H1 (cell line): ENCODE measurements around the gene LUZP1. TPM values are rescaled to one million over a fixed set of nuclear protein-coding genes. Genes with fewer than 3 reads are reported as not detected.

Source experiments
- CTCF ChIA-PET: fragments of 300-600 bp; sonication (Branson Sonifier 250); formaldehyde crosslinking; loops from one replicate; lab custom pipeline; 2021; ENCODE audit not compliant: partially characterized antibody; lab: Charles Lee
- POLR2A ChIA-PET: fragments of 300-600 bp; sonication (Branson Sonifier 250); formaldehyde crosslinking; loops from one replicate; lab custom pipeline; 2021; ENCODE audit warnings: inconsistent platforms; ENCODE audit not compliant: partially characterized antibody; lab: Charles Lee
- DNase-seq, 2 experiments: peaks; one replicate each; pipeline versions ENCODE4 v3.0.0 to v3.0.0-alpha.2; 2010 to 2022; ENCODE audit warnings: low spot score in 2 of 2, low read depth in 1 of 2, mixed read lengths in 1 of 2
- FAIRE-seq: peaks from 2 replicates; lab custom pipeline; 2011; peaks lifted over from hg19 to GRCh38; lab: Jason Lieb, UNC
- H2AFZ ChIP-seq: 2 replicates; pipeline ENCODE4 v1.8.1; 2012; ENCODE audit warnings: low read length, inconsistent platforms
- H2AK5ac ChIP-seq: 2 replicates; pipeline ENCODE4 v1.6.1; 2013; ENCODE audit warnings: low read depth, low read length
- H2BK120ac ChIP-seq: replicated peaks from 2 replicates; pipeline ENCODE3; 2013; ENCODE audit warnings: low read depth, low read length, inconsistent platforms
- H2BK12ac ChIP-seq: 2 replicates; pipeline ENCODE4 v1.6.1; 2013; ENCODE audit warnings: low read depth, low read length
- H2BK15ac ChIP-seq: 2 replicates; pipeline ENCODE4 v1.6.1; 2013; ENCODE audit warnings: low read length
- H2BK20ac ChIP-seq: 2 replicates; pipeline ENCODE4 v1.6.1; 2013; ENCODE audit warnings: low read length
- H2BK5ac ChIP-seq: 2 replicates; pipeline ENCODE4 v1.6.1; 2013; ENCODE audit warnings: low read depth, low read length
- H3K14ac ChIP-seq: 2 replicates; pipeline ENCODE4 v1.6.1; 2013; ENCODE audit warnings: inconsistent platforms; ENCODE audit not compliant: insufficient read length
- H3K18ac ChIP-seq: 2 replicates; pipeline ENCODE4 v1.6.1; 2013; ENCODE audit warnings: low read length; ENCODE audit errors: extremely low read depth
- H3K23ac ChIP-seq: 2 replicates; pipeline ENCODE4 v1.6.1; 2013; ENCODE audit warnings: inconsistent platforms; ENCODE audit not compliant: insufficient read length
- H3K23me2 ChIP-seq: 2 replicates; pipeline ENCODE4 v1.6.1; 2013; ENCODE audit warnings: low read depth, low read length
- H3K27ac ChIP-seq: 2 replicates; pipeline ENCODE4 v1.6.1; 2011; ENCODE audit warnings: low read depth, low read length, inconsistent platforms
- H3K27me3 ChIP-seq, 4 experiments: replicated peaks in 1 of 4; 1 replicate in 1 of 4; 2 replicates in 3 of 4; pipeline versions ENCODE4 v1.6.1 to v1.8.1; 2011 to 2013; ENCODE audit warnings: low read length in 3 of 4, mild to moderate bottlenecking in 3 of 4, inconsistent platforms in 2 of 4, mixed read lengths in 2 of 4, moderate library complexity in 1 of 4; ENCODE audit not compliant: control insufficient read depth in 3 of 4, insufficient read depth in 3 of 4; ENCODE audit errors: extremely low read depth in 1 of 4
- H3K36me3 ChIP-seq, 4 experiments: 2 replicates each; pipeline versions ENCODE4 v1.6.1 to v1.8.1; 2011 to 2013; ENCODE audit warnings: mild to moderate bottlenecking in 4 of 4, low read length in 3 of 4, moderate library complexity in 2 of 4, control low read depth in 1 of 4, inconsistent platforms in 1 of 4; ENCODE audit not compliant: insufficient read depth in 4 of 4, control insufficient read depth in 2 of 4
- H3K4ac ChIP-seq: replicated peaks from 2 replicates; pipeline ENCODE3; 2013; ENCODE audit warnings: low read length, low read depth, mixed read lengths, inconsistent platforms; ENCODE audit not compliant: insufficient read length
- H3K4me1 ChIP-seq, 4 experiments: replicated peaks in 1 of 4; 1 replicate in 1 of 4; 2 replicates in 3 of 4; pipeline versions ENCODE4 v1.6.1 to v1.8.1; 2011 to 2013; ENCODE audit warnings: low read length in 3 of 4, inconsistent platforms in 2 of 4, mixed read lengths in 1 of 4; ENCODE audit not compliant: insufficient read depth in 4 of 4, control insufficient read depth in 3 of 4
- H3K4me2 ChIP-seq, 2 experiments: 2 replicates each; pipeline versions ENCODE4 v1.6.1 to v1.8.1; 2011 to 2013; ENCODE audit warnings: low read depth in 2 of 2, low read length in 2 of 2, control low read depth in 1 of 2, inconsistent platforms in 1 of 2, mild to moderate bottlenecking in 1 of 2; ENCODE audit not compliant: insufficient read depth in 1 of 2
- H3K4me3 ChIP-seq, 4 experiments: fragments of 200-600, 300-600 bp in 1 of 4; sonication (generic), shearing (Covaris generic), sonication (Bioruptor Twin) in 1 of 4; 2 replicates each; pipeline versions ENCODE4 v1.5.1 to v1.8.1; 2011 to 2016; ENCODE audit warnings: low read length in 4 of 4, low read depth in 3 of 4, control low read depth in 2 of 4, inconsistent platforms in 2 of 4, mild to moderate bottlenecking in 2 of 4, mixed read lengths in 1 of 4, moderate library complexity in 1 of 4; ENCODE audit not compliant: insufficient read depth in 2 of 4; ENCODE audit errors: extremely low read depth in 1 of 4
- H3K56ac ChIP-seq: replicated peaks from 2 replicates; pipeline ENCODE3; 2013; ENCODE audit warnings: low read depth, mild to moderate bottlenecking, mixed read lengths, low read length, inconsistent platforms; ENCODE audit not compliant: insufficient read length
- H3K79me1 ChIP-seq: 2 replicates; pipeline ENCODE4 v1.6.1; 2013; ENCODE audit warnings: low read depth, low read length, control low read depth
- H3K79me2 ChIP-seq, 2 experiments: 2 replicates each; pipeline versions ENCODE4 v1.6.1 to v1.8.1; 2012 to 2013; ENCODE audit warnings: low read length in 2 of 2, mild to moderate bottlenecking in 2 of 2, inconsistent platforms in 1 of 2; ENCODE audit not compliant: insufficient read depth in 2 of 2, control insufficient read depth in 1 of 2
- H3K9ac ChIP-seq, 4 experiments: replicated peaks in 1 of 4; 1 replicate in 1 of 4; 2 replicates in 3 of 4; pipeline versions ENCODE4 v1.6.1 to v1.8.1; 2011 to 2013; ENCODE audit warnings: low read depth in 3 of 4, low read length in 3 of 4, control low read depth in 2 of 4, mild to moderate bottlenecking in 2 of 4, moderate library complexity in 2 of 4, inconsistent platforms in 1 of 4; ENCODE audit errors: extremely low read depth in 1 of 4
- H3K9me3 ChIP-seq, 2 experiments: 2 replicates each; pipeline versions ENCODE4 v1.6.1 to v1.8.1; 2012 to 2013; ENCODE audit warnings: mild to moderate bottlenecking in 2 of 2, moderate library complexity in 2 of 2, control low read depth in 1 of 2, inconsistent platforms in 1 of 2, low read depth in 1 of 2, low read length in 1 of 2, mixed read lengths in 1 of 2; ENCODE audit not compliant: insufficient read depth in 2 of 2
- H4K20me1 ChIP-seq, 2 experiments: replicated peaks in 1 of 2; 2 replicates each; pipeline versions ENCODE3 to v1.8.1; 2011 to 2013; ENCODE audit warnings: inconsistent platforms in 2 of 2, low read length in 2 of 2, mild to moderate bottlenecking in 1 of 2; ENCODE audit not compliant: insufficient read depth in 2 of 2, control insufficient read depth in 1 of 2
- H4K5ac ChIP-seq: 2 replicates; pipeline ENCODE4 v1.6.1; 2013; ENCODE audit warnings: low read length, low read depth, mixed read lengths, inconsistent platforms; ENCODE audit not compliant: insufficient read length
- H4K8ac ChIP-seq: 2 replicates; pipeline ENCODE4 v1.8.0; 2013; ENCODE audit warnings: mild to moderate bottlenecking, moderate library complexity, low read length, inconsistent platforms; ENCODE audit not compliant: insufficient read depth; ENCODE audit errors: extremely low read depth
- H4K91ac ChIP-seq: replicated peaks from 2 replicates; pipeline ENCODE3; 2013; ENCODE audit warnings: low read length, mixed read lengths, inconsistent platforms; ENCODE audit not compliant: insufficient read length
- NANOG ChIP-seq: IDR thresholded peaks from 2 replicates; pipeline ENCODE4 v1.6.1; 2011; ENCODE audit warnings: low read length, low read depth, mild to moderate bottlenecking, inconsistent platforms; ENCODE audit not compliant: insufficient read depth, poor library complexity, severe bottlenecking
- POLR2A ChIP-seq, 2 experiments: IDR thresholded peaks; 1 replicate in 1 of 2; 2 replicates in 1 of 2; pipeline ENCODE4 v1.6.1; 2011; ENCODE audit warnings: low read depth in 2 of 2, low read length in 2 of 2, mild to moderate bottlenecking in 2 of 2; ENCODE audit errors: control extremely low read depth in 1 of 2
- POLR2AphosphoS5 ChIP-seq: IDR thresholded peaks from 2 replicates; pipeline ENCODE4 v1.6.1; 2011; ENCODE audit warnings: low read depth, low read length
- YY1 ChIP-seq: IDR thresholded peaks from 2 replicates; pipeline ENCODE4 v1.6.1; 2011; ENCODE audit warnings: low read depth, mild to moderate bottlenecking, low read length
- WGBS, 2 experiments: shearing (Covaris generic) in 1 of 2; methylation state at CpG; one replicate each; pipeline versions ENCODE4 v1.1.6 to v1.1.7; 2013 to 2015; ENCODE audit warnings: low lambda C conversion rate in 2 of 2, mixed read lengths in 2 of 2, inconsistent platforms in 1 of 2, low coverage in 1 of 2, missing lambda C conversion rate in 1 of 2; ENCODE audit not compliant: insufficient replicate concordance in 2 of 2, insufficient coverage in 1 of 2, insufficient read length in 1 of 2; ENCODE audit errors: extremely low coverage in 1 of 2, missing lambda C conversion rate in 1 of 2; 5-methylcytosine and 5-hydroxymethylcytosine counted together
- polyA plus RNA-seq, 7 experiments: library from polyadenylated mRNA; depleted of rRNA in 3 of 7; stranded (reverse) in 5 of 7; unstranded in 2 of 7; fragments of >200 nt in 5 of 7; fragments of 200-250 nt in 2 of 7; gene quantifications; 1 replicate in 5 of 7; 2 replicates in 1 of 7; 4 replicates in 1 of 7; pipeline versions ENCODE4 v1.2.1 to v1.2.3, GENCODE V29; 2011 to 2013; ENCODE audit warnings: missing spikeins in 2 of 7, mixed read lengths in 2 of 7
- total RNA-seq: library from RNA; stranded (reverse); fragmentation: NEBNext Ultra II Directional; extraction: Animal tissue kit (Norgen Biotek cat#: 25700); gene quantifications from 2 replicates; pipeline ENCODE4 v1.2.1, GENCODE V29; 2021

LUZP1 gene
- total and polyA plus RNA-seq, 2 of the 8 experiments (the other 6 are each of a cell fraction or from before 2014, with no cell fraction given), result 14.0 to 60.5 TPM

DNA sequence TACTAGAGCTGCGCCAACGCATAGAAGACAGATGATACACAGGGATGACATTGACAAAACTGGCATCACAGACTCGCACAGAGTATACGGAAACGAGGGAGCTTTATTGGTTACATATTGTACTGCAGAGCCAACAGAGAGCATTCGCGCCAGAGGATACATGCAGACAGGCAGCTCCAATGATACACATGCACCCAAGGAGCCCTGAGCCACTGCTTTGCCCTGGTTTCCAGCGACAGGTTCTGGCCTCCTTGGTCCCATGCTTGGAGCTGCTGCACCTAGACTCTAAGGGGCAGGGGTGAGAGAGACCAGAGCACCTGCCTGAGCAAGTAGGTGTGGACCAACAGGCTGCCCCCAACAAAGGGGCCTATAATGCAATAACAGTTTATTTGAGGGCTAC lies 83.8 kb downstream of the LUZP1 start:
- Histone ChIP-seq H2AFZ (no peak overlapping the region), H3K4ac (no peak overlapping the region), H3K18ac (no peak overlapping the region), H3K23ac (no peak overlapping the region), H3K27me3 (no peaks in the 10 kb centered on the region), H3K36me3 (peaks cover 19 to 89% (median 59%) of the 10 kb centered on the region in 4 experiments), H2BK15ac (no peak overlapping the region), H4K8ac (no peak overlapping the region), H3K79me2 (no peaks in the 10 kb centered on the region), H3K27ac (no peak overlapping the region), H2BK5ac (no peak overlapping the region), H3K23me2 (no peaks in the 10 kb centered on the region), H2BK12ac (no peak overlapping the region), H2BK120ac (no peak overlapping the region), H3K4me2 (no peak overlapping the region), H3K79me1 (no peaks in the 10 kb centered on the region), H2AK5ac (no peak overlapping the region), H4K20me1 (peaks cover 5 to 14% of the 10 kb centered on the region in 2 experiments), H3K14ac (no peak overlapping the region), H4K91ac (no peak overlapping the region), H2BK20ac (no peak overlapping the region), H3K56ac (no peak overlapping the region), H3K9ac (no peak overlapping the region), H4K5ac (no peak overlapping the region), H3K4me1 (no peaks in the 10 kb centered on the region; a peak in 1 of 7 replicates), H3K9me3 (no peaks in the 10 kb centered on the region), H3K4me3 (no peak overlapping the region)
- WGBS, 2 experiments, result 91% methylated on average over 8 of the region's 8 CpGs; no CpG with 5 or more reads in 1 of the 2 experiments
- ChIA-PET POLR2A (interaction anchor here (0.7 to 1.5 kb wide), 5 partner anchors 9 to 107 kb away, joined by 3 to 6 read pairs (median 3); no protein-coding TSS in a partner anchor), CTCF (interaction anchor here (0.7 to 27.1 kb wide), 10 partner anchors 8 to 179 kb away, joined by 3 to 705 read pairs (median 4); partner anchors contain the start of gene LUZP1)
- FAIRE-seq (no peak), DNase-seq (no peak)
- TF ChIP-seq YY1 (no peak), POLR2AphosphoS5 (peak; percentile 69; the same call in 1 of the 2 replicates), POLR2A (IDR thresholded peaks at IDR 0.05; ENCODE audit: control extremely low read depth in 1 of 2, low read depth in 2 of 2, low read length in 2 of 2) (peak in 1 of 2 experiments; percentile 45; a peak in 2 of 3 replicates), NANOG (no peak)
